ENCODE data around the gene RAPGEF6.

GRCh38 chr5:131509801-131510200, 125.2 kb downstream of the RAPGEF6 start:
- TF ChIP-seq CLOCK (CRISPR knock-in tag; IDR thresholded peaks at IDR 0.05; ENCODE audit: borderline replicate concordance) (no peak), ZNF282 (CRISPR knock-in tag; IDR thresholded peaks at IDR 0.05) (no peak), CTCF (IDR thresholded peaks at IDR 0.05 in 2 of 3, conservative IDR thresholded peaks at IDR 0.05 in 1 of 3; ENCODE audit: insufficient read depth in 2 of 3, low read depth in 1 of 3, low read length in 3 of 3) (no peak), ELF1 (tag; IDR thresholded peaks at IDR 0.05) (no peak), GATAD2A (IDR thresholded peaks at IDR 0.05) (no peak), EZH2 (IDR thresholded peaks at IDR 0.05; ENCODE audit: borderline replicate concordance, low read depth, low read length) (no peak), FIP1L1 (IDR thresholded peaks at IDR 0.05; ENCODE audit: low read depth, low read length, poor library complexity, severe bottlenecking) (no peak), JUN (IDR thresholded peaks at IDR 0.05; ENCODE audit: borderline replicate concordance, low read depth, low read length) (no peak), JUN (CRISPR knock-in tag; IDR thresholded peaks at IDR 0.05; ENCODE audit: borderline replicate concordance) (no peak), FOXM1 (IDR thresholded peaks at IDR 0.05; ENCODE audit: low read depth) (no peak), FOXM1 (CRISPR knock-in tag; IDR thresholded peaks at IDR 0.05; ENCODE audit: low read depth) (no peak), STAG1 (CRISPR knock-in tag; IDR thresholded peaks at IDR 0.05; ENCODE audit: borderline replicate concordance) (no peak), BACH1 (tag; IDR thresholded peaks at IDR 0.05) (no peak), TCFL5 (CRISPR knock-in tag; conservative IDR thresholded peaks at IDR 0.05) (no peak), ATF3 (IDR thresholded peaks at IDR 0.05) (no peak), ATF3 (CRISPR knock-in tag; conservative IDR thresholded peaks at IDR 0.05) (no peak), JUNB (CRISPR knock-in tag; conservative IDR thresholded peaks at IDR 0.05) (no peak)

All from K562 (cell line).